Activated CD4-positive, alpha-beta T cell treated with anti-CD3 and anti-CD28 coated beads for 24 hours (primary cell): ENCODE results near the gene ALK.

Source experiments
- DNase-seq, 2 donors: peaks; one replicate each; pipeline ENCODE4 v3.0.0-alpha.2; 2020; ENCODE audit warnings: low read depth in 2 of 2

The ALK gene

DNA sequence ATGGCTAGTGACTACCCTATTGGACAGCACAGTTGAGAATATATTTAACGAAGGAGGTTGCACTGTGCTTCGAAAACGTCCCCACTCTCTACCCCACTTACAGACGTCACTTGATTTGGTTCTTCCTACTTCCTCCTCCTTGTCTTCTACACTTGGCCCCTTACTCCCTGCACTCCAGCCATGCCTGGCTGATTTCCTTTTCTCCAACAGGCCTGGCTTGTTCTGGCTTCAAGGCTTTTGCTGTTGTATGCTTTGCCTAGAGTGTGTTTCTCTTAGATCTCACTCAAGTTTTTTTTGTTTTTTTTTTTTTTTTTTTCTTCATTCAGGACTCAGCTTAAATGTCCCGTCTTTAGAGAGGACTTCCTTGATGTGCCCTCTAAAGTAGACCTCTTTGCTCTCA lies 469.4 kb downstream of the ALK start:
- no peak for DNase-seq

DNA sequence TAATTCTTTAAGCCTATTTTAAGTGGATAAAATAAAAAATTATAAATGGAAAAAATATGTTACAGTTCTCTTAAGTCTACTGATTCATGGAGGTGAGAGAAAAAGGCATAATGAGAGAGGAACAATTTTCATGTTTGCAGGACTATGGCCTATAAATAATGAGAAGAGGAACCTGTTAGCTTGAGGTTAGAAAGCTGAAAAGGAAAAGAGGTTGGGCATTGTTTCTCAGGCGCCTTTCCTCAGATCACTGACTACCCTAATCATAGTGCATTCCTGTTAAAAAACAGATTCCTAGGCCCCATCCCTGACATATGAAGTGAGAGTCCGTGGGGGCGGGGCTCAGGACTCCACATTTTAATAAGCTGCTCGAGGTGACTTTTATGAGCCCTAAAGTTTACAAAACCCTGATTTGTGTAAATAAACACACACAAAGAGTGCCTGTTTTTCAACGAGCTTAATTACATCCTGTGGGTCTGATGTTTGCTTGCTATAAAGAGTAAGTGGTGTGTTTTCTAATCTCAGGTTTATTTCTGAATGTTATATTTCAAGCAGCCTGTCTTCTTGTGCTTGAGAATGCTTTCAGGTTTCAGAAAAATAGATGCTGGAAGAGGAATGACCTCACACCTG lies 470.7 kb downstream of the ALK start:
- DNase-seq = no peak

DNA sequence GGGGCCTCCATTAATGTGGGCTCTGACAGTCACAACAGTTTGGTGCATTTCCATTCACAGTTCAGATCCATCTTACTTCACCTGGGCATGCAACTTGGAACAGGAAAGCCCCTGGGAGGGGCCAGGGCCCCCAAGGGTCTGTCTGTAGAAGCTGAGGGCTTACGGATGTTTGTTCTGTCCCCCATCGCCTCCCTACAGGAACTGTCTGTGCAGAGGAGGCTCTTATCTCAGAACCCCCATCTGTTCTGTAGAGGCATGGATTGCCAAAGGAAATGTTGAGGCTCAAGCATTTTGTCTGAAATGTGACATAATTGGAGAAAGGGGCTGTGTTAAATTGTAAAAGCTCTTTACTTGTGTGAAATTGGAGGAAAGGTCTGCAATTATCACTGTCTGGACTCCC lies 471.9 kb downstream of the ALK start:
- no peak for DNase-seq

DNA sequence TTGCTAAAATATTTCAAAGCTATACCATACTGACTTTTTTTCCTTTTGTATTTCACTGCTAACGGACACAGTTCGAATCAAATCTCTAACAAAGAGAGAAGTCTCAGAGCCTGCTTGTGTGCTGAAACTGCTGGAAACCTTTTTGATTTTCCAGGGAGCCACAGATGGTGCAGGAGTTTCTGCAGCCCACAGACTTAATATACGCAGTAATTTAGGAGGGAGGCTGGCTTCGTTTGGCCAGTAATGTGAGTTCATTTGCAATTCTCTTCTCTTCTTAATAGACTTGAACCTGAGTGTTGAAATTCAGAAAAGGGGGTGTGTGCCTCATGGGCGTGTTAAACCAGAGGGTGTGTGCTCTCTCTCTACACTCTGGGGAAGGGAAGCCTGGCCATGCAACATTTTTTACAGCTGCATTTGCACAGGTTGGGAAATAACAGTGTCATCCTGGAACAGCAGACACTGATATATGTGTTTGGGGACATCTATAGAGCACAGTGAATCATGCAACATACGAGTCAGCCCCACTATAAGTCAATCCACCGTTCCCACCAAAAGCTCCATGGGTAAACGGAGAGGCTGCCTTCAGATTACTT lies 473.2 kb downstream of the ALK start:
- DNase-seq = no peak

DNA sequence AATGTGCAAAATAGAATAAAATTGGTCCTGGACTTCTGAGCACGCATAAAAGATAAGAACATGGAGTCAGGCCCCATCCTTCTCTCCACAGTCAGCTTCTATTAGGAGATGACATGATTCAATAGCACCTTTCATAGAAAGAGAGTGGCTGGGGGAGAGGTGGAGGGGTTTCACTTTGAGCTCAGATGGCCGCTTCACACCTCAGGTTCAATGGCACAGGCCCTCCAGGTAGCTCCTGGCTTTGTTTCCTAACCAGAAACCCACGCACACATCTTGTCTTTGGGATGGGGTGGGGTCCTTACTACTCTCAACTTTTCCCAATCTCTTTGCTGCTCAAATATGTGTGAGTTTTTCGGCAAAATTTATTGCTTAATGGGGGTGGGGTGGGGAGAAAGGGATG lies 473.9 kb downstream of the ALK start:
- no peak for DNase-seq

DNA sequence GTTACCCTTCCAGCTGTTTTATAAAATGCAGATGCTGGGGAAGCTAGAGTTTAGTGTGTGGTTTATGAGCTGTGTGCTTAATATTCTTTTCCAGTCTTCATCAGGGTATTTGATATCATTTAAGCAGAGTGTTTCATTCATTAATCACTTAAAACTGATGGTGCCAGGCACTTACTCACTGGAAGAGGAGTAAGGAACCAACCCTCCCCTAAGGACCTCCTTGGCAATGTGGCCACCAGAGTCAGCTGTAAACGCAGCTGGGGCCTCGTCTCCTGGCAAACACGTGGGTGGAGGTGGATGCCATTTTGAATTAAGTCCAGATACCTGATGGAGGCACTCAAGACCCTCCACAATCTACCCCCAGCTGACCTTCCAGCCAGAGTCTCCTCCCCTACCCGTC lies 474.5 kb downstream of the ALK start:
- DNase-seq = no peak

GRCh38 chr2:29444150-29444549 lies 477.2 kb downstream of the ALK start:
- no peak for DNase-seq

DNA sequence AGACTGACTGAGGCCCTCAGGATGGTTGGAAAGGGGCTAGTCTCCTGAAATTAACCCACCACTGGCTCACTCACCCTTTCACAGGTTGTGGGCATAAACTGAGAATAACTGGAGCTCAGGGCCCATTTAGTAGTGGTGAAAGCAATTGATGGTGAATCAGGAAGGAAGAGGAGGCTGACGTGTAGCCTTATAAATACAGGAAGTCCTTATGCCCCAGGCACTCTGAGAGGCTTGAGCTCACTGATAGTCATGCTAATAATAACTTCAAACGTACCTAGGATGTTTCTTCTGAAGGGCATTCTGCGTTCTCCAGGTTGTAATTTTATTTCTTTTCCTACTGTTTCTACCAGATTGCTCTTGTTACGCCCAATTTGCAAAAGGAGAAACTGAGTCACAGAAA lies 477.8 kb downstream of the ALK start:
- no peak for DNase-seq

GRCh38 chr2:29443151-29443550 lies 478.2 kb downstream of the ALK start:
- no peak for DNase-seq

GRCh38 chr2:29440921-29441623 lies 480.3 kb downstream of the ALK start:
- no peak for DNase-seq

DNA sequence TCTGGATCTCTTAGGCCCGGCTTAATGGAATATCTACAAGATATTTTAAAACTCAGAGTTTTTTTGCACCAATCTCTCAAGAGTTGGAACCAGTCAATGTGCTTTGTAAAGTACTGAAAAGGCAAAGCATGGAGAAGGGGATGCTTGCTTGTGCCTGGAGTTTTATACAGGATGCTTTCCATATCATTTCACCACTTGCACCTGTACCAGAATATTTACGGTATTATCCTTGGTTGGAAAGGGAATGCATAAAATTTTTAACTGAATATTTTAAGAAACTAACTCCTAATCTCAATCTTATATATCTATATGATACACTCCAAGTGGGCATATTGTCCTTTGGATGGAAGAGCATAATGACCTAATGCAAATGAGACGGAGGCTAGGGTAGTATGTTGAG lies 487.5 kb downstream of the ALK start:
- no peak for DNase-seq

- no peak for DNase-seq
Observed at GRCh38 chr2:29433128-29433527, 488.3 kb downstream of the ALK start.

GRCh38 chr2:29431485-29431884 lies 489.9 kb downstream of the ALK start:
- DNase-seq = no peak

DNA sequence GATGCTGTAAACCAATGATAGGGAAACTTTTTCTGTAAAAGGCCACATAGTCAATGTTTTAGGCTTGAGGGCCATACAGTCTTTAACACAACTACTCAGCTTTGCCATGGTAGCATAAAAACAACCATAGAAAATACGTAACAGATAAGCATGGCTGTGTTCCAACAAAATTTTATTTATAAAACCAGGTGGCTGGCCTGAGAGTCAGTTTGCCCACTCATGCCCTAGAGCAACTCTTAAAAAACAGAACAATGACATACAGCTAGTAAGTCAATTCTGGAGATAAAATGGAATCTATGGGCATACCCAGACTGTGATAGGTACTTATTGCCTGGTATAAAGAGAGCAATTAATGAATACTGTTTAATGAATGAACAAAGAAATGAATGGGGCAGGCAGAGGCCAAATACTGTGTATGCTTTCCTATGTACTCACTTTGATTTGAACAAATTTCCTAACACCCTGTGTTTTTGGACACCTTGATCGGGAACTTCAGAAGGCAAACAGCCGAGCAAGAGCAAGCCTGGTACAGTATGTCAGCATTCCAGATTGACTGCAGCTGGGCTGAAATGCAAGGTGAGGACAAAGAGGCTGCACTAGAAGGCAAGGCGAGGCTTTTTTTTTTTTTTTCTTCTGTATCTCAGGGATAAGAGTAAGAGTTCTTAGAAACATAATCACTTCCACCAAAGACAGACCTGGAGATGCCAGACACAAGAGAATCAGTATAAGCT lies 490.8 kb downstream of the ALK start:
- DNase-seq = no peak

GRCh38 chr2:29426354-29426753 lies 495.0 kb downstream of the ALK start:
- no peak for DNase-seq

- DNase-seq = no peak
Observed at GRCh38 chr2:29425866-29426265, 495.5 kb downstream of the ALK start.

GRCh38 chr2:29423061-29423666 lies 498.2 kb downstream of the ALK start:
- DNase-seq = no peak

- no peak for DNase-seq
Observed at GRCh38 chr2:29420999-29421782, 500.2 kb downstream of the ALK start.

DNA sequence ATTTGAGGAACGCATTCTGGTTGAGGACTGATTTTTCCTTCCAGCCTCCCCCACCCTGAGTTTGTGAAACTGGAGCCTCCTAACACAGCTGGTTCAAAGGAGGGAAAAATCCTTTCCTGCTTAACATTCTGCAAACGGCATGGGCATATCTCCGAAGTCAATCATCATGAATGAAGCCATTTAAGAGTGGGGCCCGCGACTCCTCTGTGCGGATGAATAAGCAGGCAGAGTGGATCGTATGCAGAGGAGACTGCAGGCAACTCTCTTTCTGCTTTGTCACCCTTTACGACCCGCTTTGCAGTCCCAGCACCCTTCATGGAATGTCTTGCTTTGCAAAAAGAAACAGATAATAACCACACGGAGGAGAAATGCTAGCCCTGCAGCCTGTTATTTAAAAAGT lies 500.9 kb downstream of the ALK start:
- DNase-seq = no peak

DNA sequence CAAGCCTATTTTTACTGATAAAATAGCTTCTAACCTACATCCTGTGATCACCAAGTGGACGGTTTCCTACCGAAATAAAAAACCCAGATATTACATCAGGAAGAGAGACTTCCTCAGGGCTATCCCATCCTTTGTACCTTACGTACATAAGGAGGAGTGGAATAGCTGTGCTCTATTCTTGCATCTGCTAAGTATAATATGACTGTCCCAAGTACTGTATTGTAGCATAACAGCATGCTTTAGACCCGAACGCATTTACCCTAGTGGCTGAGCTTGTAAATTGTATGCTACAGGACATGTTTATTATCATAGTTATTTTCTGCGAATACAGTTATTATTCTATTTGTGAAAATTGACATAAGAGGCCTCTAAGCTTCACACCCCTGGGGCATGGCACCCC lies 503.8 kb downstream of the ALK start:
- no peak for DNase-seq

DNA sequence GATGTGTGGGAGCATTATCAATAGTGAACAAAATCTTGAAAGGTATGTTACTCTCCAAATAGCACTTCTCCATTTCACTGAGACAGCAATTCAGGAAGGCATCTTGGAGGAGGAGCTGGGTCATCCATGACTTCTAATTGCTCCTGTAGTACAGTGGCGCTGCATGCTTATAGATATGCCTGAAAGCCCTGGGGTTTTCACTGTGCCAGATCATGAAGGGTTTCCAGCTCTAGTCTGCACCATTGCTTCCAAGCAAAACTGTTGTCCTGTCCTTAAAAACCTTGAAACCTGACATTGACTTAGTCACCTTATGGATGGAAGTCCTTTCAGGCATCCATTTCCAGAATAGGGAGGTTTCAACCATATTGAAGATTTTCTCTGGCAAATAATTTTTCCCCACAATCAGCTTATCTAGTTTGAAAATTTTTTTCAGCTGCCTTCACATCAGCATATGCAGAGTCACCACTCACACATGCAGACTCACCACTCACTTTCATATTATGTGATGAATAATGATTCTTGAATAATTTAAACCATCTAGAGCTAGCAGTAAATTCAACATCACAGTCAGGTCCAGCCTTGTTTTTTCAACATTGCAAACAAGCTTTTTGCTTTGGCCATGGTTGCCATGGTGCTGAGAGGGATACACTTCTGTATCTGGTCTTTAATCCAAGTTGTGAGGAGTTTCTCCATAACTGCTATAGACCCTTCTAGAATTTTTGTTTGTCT lies 509.0 kb downstream of the ALK start:
- DNase-seq = no peak
